ENCODE measurements around the gene LRRC17.

The LRRC17 gene

GRCh38 chr7:102916881-102917280, 4.1 kb downstream of the LRRC17 start:
- Histone ChIP-seq H3K4me3 (no peak overlapping the region), H3K36me3 (no peaks in the 10 kb centered on the region), H3K9me3 (no peaks in the 10 kb centered on the region), H3K4me1 (peaks cover 0 to 47% (median 2%) of the 10 kb centered on the region in 4 donors), H3K27me3 (no peaks in the 10 kb centered on the region), H3K27ac (peak overlapping the region in 1 of 2 donors; percentile 66)
- TF ChIP-seq CTCF (IDR thresholded peaks at IDR 0.05), result no peak
- DNase-seq, result no peak
- intact Hi-C loops (cut with DNase I; ENCODE audit: low total_unique reads), result no loop called here

GRCh38 chr7:102917436-102918353, 4.9 kb downstream of the LRRC17 start:
- TF ChIP-seq CTCF (IDR thresholded peaks at IDR 0.05), result no peak
- Histone ChIP-seq H3K4me1 (peaks cover 0 to 43% (median 2%) of the 10 kb centered on the region in 4 donors), H3K27me3 (no peaks in the 10 kb centered on the region), H3K9me3 (no peaks in the 10 kb centered on the region), H3K4me3 (no peak overlapping the region), H3K36me3 (no peaks in the 10 kb centered on the region), H3K27ac (peak overlapping the region in 1 of 2 donors; percentile 66)
- intact Hi-C loops (cut with DNase I; ENCODE audit: low total_unique reads), result no loop called here
- DNase-seq, result no peak

GRCh38 chr7:102918845-102919244, 6.0 kb downstream of the LRRC17 start:
- no peak for TF ChIP-seq CTCF (IDR thresholded peaks at IDR 0.05)
- Histone ChIP-seq H3K36me3 (no peaks in the 10 kb centered on the region), H3K27me3 (no peaks in the 10 kb centered on the region), H3K4me1 (peaks cover 0 to 32% (median 2%) of the 10 kb centered on the region in 4 donors), H3K9me3 (no peaks in the 10 kb centered on the region), H3K27ac (no peak overlapping the region), H3K4me3 (no peak overlapping the region)
- no peak for DNase-seq
- intact Hi-C loops (cut with DNase I; ENCODE audit: low total_unique reads), result no loop called here

- DNase-seq, result no peak
- Histone ChIP-seq H3K4me3 (no peak overlapping the region), H3K27me3 (no peaks in the 10 kb centered on the region), H3K9me3 (no peaks in the 10 kb centered on the region), H3K36me3 (no peaks in the 10 kb centered on the region), H3K27ac (no peak overlapping the region), H3K4me1 (peaks cover 0 to 21% (median 2%) of the 10 kb centered on the region in 4 donors)
- intact Hi-C loops (cut with DNase I; ENCODE audit: low total_unique reads), result no loop called here
- TF ChIP-seq CTCF (IDR thresholded peaks at IDR 0.05), result no peak
Measured at GRCh38 chr7:102925976-102926782, 13.4 kb downstream of the LRRC17 start.

- peaks cover 0 to 21% (median 2%) of the 10 kb centered on the region in 4 donors for H3K4me1 ChIP-seq
- H3K9me3 ChIP-seq, result no peaks in the 10 kb centered on the region
- no peak for TF ChIP-seq CTCF (IDR thresholded peaks at IDR 0.05)
- no peaks in the 10 kb centered on the region for H3K27me3 ChIP-seq
- intact Hi-C loops (cut with DNase I; ENCODE audit: low total_unique reads), result no loop called here
- H3K27ac ChIP-seq, result no peak overlapping the region
- H3K4me3 ChIP-seq, result no peak overlapping the region
- H3K36me3 ChIP-seq, result no peaks in the 10 kb centered on the region
- no peak for DNase-seq
Measured at GRCh38 chr7:102926783-102927140, 14.0 kb downstream of the LRRC17 start.
